HepG2 (cell line): ENCODE measurements around the gene UBL7. TPM values are rescaled to one million over a fixed set of nuclear protein-coding genes. Genes with fewer than 3 reads are reported as not detected.

Experiments used
- CBX5 ChIP-seq: sonication (generic); formaldehyde crosslinking; IDR thresholded peaks from 2 replicates; pipeline ENCODE4 v1.4.0; 2020; ENCODE audit warnings: missing genetic modification reagents, borderline replicate concordance
- CENPX ChIP-seq: sonication (generic); formaldehyde crosslinking; IDR thresholded peaks from 2 replicates; pipeline ENCODE4 v1.9.0; 2021; ENCODE audit warnings: mild to moderate bottlenecking, missing genetic modification reagents, moderate library complexity
- FOXP4 ChIP-seq: sonication (generic); formaldehyde crosslinking; IDR thresholded peaks from 2 replicates; pipeline ENCODE4 v1.4.0; 2020; ENCODE audit warnings: missing genetic modification reagents
- GFI1 ChIP-seq: sonication (generic); formaldehyde crosslinking; IDR thresholded peaks from 2 replicates; pipeline ENCODE4 v1.5.0; 2020; ENCODE audit warnings: missing genetic modification reagents, mild to moderate bottlenecking, borderline replicate concordance
- HBP1 ChIP-seq: IDR thresholded peaks from 2 replicates; pipeline ENCODE4 v1.6.1; 2016; ENCODE audit warnings: low read depth, control low read depth
- MYNN ChIP-seq: sonication (generic); formaldehyde crosslinking; IDR thresholded peaks from 2 replicates; pipeline ENCODE4 v1.4.0; 2020; ENCODE audit warnings: mild to moderate bottlenecking, low read depth, missing genetic modification reagents
- ONECUT2 ChIP-seq: sonication (generic); formaldehyde crosslinking; IDR thresholded peaks from 2 replicates; pipeline ENCODE4 v1.4.0; 2020; ENCODE audit warnings: missing genetic modification reagents
- RBFOX2 ChIP-seq: fragments of 200-400 bp; formaldehyde crosslinking; IDR thresholded peaks from 2 replicates; pipeline ENCODE4 v1.6.1; 2017; ENCODE audit warnings: low read depth, mild to moderate bottlenecking, low read length
- SP2 ChIP-seq: sonication (generic); formaldehyde crosslinking; IDR thresholded peaks from 2 replicates; pipeline ENCODE4 v1.5.1; 2020; ENCODE audit warnings: mild to moderate bottlenecking, missing genetic modification reagents
- ZKSCAN8 ChIP-seq: IDR thresholded peaks from 2 replicates; pipeline ENCODE4 v1.6.1; 2016; ENCODE audit warnings: borderline replicate concordance, missing genetic modification reagents, missing compliant biosample characterization
- ZNF251 ChIP-seq: sonication (generic); formaldehyde crosslinking; IDR thresholded peaks from 2 replicates; pipeline ENCODE4 v1.9.0; 2021; ENCODE audit warnings: mild to moderate bottlenecking, missing genetic modification reagents
- ZNF552 ChIP-seq: sonication (generic); formaldehyde crosslinking; IDR thresholded peaks from 2 replicates; pipeline ENCODE4 v1.9.0; 2022; ENCODE audit warnings: missing genetic modification reagents, mild to moderate bottlenecking, borderline replicate concordance
- ZNF687 ChIP-seq: sonication (generic); formaldehyde crosslinking; IDR thresholded peaks from 2 replicates; pipeline ENCODE4 v1.5.1; 2020; ENCODE audit warnings: mild to moderate bottlenecking, missing genetic modification reagents, moderate library complexity
- polyA plus RNA-seq, 8 experiments: library from polyadenylated mRNA; depleted of rRNA in 3 of 8; stranded (reverse) in 7 of 8; unstranded in 1 of 8; fragments of >200 nt; fragmentation: Illumina TruSeq in 4 of 8; extraction: Trizol in 4 of 8; gene quantifications; 2 replicates each; pipeline versions ENCODE4 v1.2.1 to v1.2.3, GENCODE V29; 2011 to 2016; ENCODE audit warnings: low read depth in 4 of 8, missing spikeins in 1 of 8, mixed read lengths in 1 of 8; ENCODE audit not compliant: insufficient read depth in 1 of 8
- total RNA-seq, 5 experiments: library from RNA; depleted of rRNA; stranded (reverse); fragments of >200 nt; fragmentation: Illumina TruSeq; extraction: Trizol; gene quantifications; 2 replicates each; pipeline ENCODE4 v1.2.3, GENCODE V29; 2016; ENCODE audit warnings: low read depth in 1 of 5
- TF ChIP-seq, protein P1 (sequence below): sonication (generic); formaldehyde crosslinking; IDR thresholded peaks from 2 replicates; pipeline ENCODE4 v1.8.1; 2023; ENCODE audit warnings: mild to moderate bottlenecking, missing genetic modification reagents
- TF ChIP-seq, protein P2 (sequence below): sonication (generic); formaldehyde crosslinking; IDR thresholded peaks from 2 replicates; pipeline ENCODE4 v1.8.0; 2022; ENCODE audit warnings: mild to moderate bottlenecking, missing genetic modification reagents, borderline replicate concordance
- TF ChIP-seq, protein P3 (sequence below): sonication (generic); formaldehyde crosslinking; IDR thresholded peaks from 2 replicates; pipeline ENCODE4 v1.5.0; 2020; ENCODE audit warnings: missing genetic modification reagents, mild to moderate bottlenecking, borderline replicate concordance
- TF ChIP-seq, protein P4 (sequence below): sonication (generic); formaldehyde crosslinking; IDR thresholded peaks from 2 replicates; pipeline ENCODE4 v1.9.0; 2021; ENCODE audit warnings: missing genetic modification reagents, mild to moderate bottlenecking, borderline replicate concordance

Gene UBL7
- total and polyA plus RNA-seq, 2 of the 13 experiments (the other 11 are each of a cell fraction or from before 2014, with no cell fraction given), result 55.0 to 63.5 TPM

DNA sequence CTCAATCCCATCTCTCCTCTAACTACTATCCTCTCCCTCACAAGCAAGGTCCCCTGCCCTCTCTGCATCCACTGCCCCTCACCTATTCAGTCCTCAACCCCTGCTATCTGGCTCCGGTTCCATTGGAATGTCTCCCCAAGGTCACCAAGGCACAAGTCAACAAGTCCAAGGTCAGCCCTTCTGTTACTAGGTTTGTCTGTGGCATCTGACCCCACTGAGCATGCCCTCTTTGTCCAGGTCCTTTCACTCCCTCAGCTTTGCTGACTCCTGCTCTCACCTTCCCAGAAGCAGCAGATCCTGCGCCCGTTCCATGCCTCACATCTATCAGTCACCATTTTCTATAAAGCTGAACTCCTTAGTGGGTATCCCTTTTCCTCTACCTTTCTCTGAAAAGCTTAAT, 18.9 kb downstream of the UBL7 start (continued):
- TF ChIP-seq, protein P1, sequence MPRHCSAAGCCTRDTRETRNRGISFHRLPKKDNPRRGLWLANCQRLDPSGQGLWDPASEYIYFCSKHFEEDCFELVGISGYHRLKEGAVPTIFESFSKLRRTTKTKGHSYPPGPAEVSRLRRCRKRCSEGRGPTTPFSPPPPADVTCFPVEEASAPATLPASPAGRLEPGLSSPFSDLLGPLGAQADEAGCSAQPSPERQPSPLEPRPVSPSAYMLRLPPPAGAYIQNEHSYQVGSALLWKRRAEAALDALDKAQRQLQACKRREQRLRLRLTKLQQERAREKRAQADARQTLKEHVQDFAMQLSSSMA (CRISPR knock-in tag), result no peak; the same call in 1 of the 2 replicates
- no peak for TF ChIP-seq SP2 (CRISPR knock-in tag)
- TF ChIP-seq CBX5 (CRISPR knock-in tag), result no peak
- TF ChIP-seq, protein P2, sequence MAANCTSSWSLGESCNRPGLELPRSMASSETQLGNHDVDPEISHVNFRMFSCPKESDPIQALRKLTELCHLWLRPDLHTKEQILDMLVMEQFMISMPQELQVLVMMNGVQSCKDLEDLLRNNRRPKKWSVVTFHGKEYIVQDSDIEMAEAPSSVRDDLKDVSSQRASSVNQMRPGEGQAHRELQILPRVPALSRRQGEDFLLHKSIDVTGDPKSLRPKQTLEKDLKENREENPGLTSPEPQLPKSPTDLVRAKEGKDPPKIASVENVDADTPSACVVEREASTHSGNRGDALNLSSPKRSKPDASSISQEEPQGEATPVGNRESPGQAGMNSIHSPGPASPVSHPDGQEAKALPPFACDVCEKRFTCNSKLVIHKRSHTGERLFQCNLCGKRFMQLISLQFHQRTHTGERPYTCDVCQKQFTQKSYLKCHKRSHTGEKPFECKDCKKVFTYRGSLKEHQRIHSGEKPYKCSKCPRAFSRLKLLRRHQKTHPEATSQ (CRISPR knock-in tag), result no peak
- peak; percentile 87 for TF ChIP-seq GFI1 (CRISPR knock-in tag)
- peak; percentile 78 for TF ChIP-seq RBFOX2
- TF ChIP-seq, protein P3, sequence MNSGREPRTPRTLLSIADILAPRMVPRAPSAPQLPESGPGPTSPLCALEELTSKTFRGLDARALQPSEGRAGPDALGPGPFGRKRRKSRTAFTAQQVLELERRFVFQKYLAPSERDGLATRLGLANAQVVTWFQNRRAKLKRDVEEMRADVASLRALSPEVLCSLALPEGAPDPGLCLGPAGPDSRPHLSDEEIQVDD (CRISPR knock-in tag), result no peak
- TF ChIP-seq ZKSCAN8, result peak; percentile 34; the same call in 1 of the 2 replicates
- no peak for TF ChIP-seq MYNN
- no peak for TF ChIP-seq ZNF687 (CRISPR knock-in tag)
- TF ChIP-seq HBP1 (CRISPR knock-in tag), result no peak
- no peak for TF ChIP-seq ZNF552
- no peak for TF ChIP-seq ZNF251 (CRISPR knock-in tag)
- TF ChIP-seq, protein P4, sequence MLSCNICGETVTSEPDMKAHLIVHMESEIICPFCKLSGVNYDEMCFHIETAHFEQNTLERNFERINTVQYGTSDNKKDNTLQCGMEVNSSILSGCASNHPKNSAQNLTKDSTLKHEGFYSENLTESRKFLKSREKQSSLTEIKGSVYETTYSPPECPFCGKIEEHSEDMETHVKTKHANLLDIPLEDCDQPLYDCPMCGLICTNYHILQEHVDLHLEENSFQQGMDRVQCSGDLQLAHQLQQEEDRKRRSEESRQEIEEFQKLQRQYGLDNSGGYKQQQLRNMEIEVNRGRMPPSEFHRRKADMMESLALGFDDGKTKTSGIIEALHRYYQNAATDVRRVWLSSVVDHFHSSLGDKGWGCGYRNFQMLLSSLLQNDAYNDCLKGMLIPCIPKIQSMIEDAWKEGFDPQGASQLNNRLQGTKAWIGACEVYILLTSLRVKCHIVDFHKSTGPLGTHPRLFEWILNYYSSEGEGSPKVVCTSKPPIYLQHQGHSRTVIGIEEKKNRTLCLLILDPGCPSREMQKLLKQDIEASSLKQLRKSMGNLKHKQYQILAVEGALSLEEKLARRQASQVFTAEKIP, result no peak
- TF ChIP-seq FOXP4 (CRISPR knock-in tag), result peak; percentile 86
- TF ChIP-seq ONECUT2 (CRISPR knock-in tag), result no peak
- no peak for TF ChIP-seq CENPX (CRISPR knock-in tag)
